GM19240 (cell line): ENCODE data around the gene JAG2.

ENCODE experiments used
- DNase-seq: peaks from one replicate; pipeline ENCODE4 v3.0.0; 2011; ENCODE audit warnings: low spot score; ENCODE audit not compliant: insufficient read length

Gene JAG2

DNA sequence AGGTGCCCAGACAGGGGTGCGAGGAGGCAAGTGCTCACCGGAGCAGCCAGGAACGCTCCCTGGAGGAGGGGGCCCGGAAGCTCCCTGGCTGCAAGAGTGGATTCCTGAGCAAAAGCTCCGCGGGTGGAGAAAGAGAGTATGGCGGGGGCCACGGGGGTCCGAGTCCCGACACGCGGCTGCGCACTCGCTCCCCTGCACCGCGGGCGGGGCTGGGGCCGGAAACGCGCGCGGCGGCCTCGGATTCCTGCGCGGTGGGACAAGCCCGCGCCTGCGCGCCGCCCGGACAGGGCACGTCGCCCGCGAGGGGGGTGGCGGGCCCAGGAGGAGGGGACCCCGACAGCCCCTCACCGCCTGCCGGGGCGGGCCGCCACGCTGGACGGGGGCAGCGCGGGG, 75.5 kb downstream of the JAG2 start:
- DNase-seq = no peak

DNA sequence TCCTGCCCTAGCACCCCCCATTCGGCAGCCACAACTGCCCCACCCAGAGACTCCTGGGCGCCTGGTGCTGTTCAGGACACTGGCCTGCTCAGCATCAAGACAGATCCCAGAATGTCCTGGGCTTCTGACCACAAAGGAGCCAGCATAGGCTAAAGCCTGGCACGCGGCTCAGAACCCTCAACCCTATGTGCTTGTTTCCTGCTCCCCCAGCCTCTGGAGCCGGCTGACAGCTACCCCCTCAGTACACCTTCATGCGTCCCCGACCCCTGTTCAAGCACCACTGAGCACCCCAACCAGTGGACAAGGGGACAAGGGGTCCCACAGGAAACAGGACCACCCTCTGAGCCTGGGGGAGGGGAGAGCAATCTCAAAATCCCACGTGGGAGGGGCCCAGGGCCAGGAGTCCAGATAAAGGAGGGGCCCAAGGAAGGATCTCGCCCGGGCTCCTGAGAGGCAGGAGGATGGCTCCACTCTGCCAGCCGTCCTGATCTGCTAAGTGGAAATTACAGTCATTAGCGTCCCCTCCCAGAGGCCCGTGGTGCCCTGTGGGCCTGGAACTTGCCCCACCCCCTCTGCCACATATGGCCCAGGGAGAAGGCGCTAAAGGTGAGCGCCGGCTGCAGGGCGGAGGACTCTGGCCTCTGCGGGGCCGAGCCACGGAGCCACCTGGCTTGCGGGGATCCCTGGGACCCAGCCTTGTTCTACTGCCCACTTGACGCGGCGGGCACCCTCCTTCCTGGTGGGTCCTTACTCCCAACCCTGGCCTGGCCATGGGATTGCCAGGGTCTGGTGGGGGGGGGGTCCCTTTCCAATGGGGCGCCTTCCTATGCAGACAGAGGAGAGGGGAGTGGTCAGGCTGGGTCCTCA, 76.2 kb downstream of the JAG2 start:
- DNase-seq = no peak

DNA sequence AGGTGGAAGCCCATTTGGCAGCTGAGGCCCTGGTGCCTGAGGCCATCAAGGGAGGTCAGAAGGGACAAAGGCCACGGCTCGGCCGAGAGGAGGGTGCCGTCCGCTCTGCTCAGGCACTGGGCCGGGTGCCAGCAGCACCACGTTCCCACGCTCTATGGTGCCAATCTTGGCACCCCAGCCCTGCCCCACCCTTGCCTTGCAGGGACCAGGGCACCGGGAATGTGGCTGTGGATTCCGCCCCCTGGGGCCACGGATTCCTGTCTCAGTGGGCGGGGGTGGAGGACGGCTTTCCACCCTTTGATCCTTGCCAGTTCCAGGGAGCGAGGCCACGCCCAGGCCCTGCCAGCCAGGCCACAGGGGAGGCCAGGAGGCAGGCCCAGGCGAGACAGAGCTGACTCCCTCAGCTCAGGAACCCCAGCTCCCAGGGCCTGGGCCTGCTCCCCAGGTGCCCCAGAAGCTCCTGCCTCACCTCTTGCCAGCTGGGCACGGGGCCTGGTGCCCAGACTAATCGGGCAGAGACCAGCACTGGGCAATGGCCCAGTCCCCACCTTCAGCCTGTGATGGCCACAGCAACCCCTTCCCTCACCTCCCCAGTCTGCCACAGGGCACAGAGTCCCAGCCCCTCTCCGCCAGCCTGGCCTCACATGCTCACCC, 76.9 kb downstream of the JAG2 start:
- no peak for DNase-seq

DNA sequence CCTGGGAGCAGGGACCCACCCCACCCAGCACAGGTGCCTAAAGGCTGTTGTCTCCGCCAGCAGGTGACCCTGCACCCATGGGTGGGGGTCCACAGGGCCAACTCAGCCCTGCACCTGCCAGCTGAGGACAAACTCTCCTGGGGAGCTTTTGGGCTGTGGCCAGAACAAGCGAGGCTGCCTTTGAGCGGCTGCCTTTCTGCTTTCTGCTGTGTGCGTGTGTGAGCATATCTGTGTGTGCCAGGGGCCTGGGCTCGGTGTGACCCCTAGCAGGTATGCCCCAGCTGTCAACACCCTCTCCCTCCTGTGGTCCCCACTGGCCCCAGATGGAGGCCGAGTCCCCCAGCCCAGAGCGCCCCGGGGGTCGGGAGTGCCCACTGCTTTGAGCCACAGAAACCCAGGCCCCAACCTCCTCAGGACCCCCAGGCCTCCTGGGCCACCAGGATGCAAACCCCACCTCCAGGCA, 77.5 kb downstream of the JAG2 start:
- DNase-seq = no peak
